Mammary epithelial cell (primary cell): ENCODE results near the gene JADE2.

Experiments
- CTCF ChIP-seq, 2 donors: IDR thresholded peaks in 1 of 2; conservative IDR thresholded peaks in 1 of 2; 2 replicates each; pipeline ENCODE4 v1.5.1; 2011 to 2012; ENCODE audit warnings: inconsistent platforms in 2 of 2, low read length in 2 of 2, mild to moderate bottlenecking in 2 of 2, control low read depth in 1 of 2, low read depth in 1 of 2; ENCODE audit not compliant: insufficient read depth in 1 of 2; ENCODE audit errors: extremely low read depth in 1 of 2
- EZH2 ChIP-seq: IDR thresholded peaks from 2 replicates; pipeline ENCODE4 v1.6.1; 2012; ENCODE audit warnings: low read length, inconsistent platforms, borderline replicate concordance

GRCh38 chr5:134555223-134555889, 29.9 kb downstream of the JADE2 start:
- TF ChIP-seq CTCF (conservative IDR thresholded peaks at IDR 0.05 in 1 of 2, IDR thresholded peaks at IDR 0.05 in 1 of 2; ENCODE audit: extremely low read depth in 1 of 2, insufficient read depth in 1 of 2, low read depth in 1 of 2, low read length in 2 of 2): no peak
- no peak for TF ChIP-seq EZH2
